ENCODE results near the gene C5orf15. TPM values are rescaled to one million over a fixed set of nuclear protein-coding genes. Genes with fewer than 3 reads are reported as not detected.
"Not testable (repeated sequence)": the region's sequence is repeated elsewhere in the genome, so short reads cannot be mapped to it uniquely, and the experiment has no call there.

The C5orf15 gene
- total RNA-seq, 1 experiment from 2014 or later = 256 TPM

- DNase-seq (ENCODE audit: low read depth) = no peak
Measured at GRCh38 chr5:133938039-133938821, 30.2 kb downstream of the C5orf15 start.

GRCh38 chr5:133937628-133938027 lies 30.8 kb downstream of the C5orf15 start:
- not testable (repeated sequence) for DNase-seq (ENCODE audit: low read depth)

- no peak for DNase-seq (ENCODE audit: low read depth)
Measured at GRCh38 chr5:133936651-133937015, 31.8 kb downstream of the C5orf15 start.

- not testable (repeated sequence) for DNase-seq (ENCODE audit: low read depth)
Measured at GRCh38 chr5:133935991-133936650, 32.3 kb downstream of the C5orf15 start.

- DNase-seq (ENCODE audit: low read depth) = no peak
Measured at GRCh38 chr5:133935667-133935940, 32.8 kb downstream of the C5orf15 start.

- no peak for DNase-seq (ENCODE audit: low read depth)
Measured at GRCh38 chr5:133934822-133935666, 33.4 kb downstream of the C5orf15 start.

GRCh38 chr5:133934311-133934710 lies 34.1 kb downstream of the C5orf15 start:
- DNase-seq (ENCODE audit: low read depth) = no peak

GRCh38 chr5:133933670-133934295 lies 34.6 kb downstream of the C5orf15 start:
- DNase-seq (ENCODE audit: low read depth) = no peak

- DNase-seq (ENCODE audit: low read depth) = no peak
Measured at GRCh38 chr5:133933169-133933509, 35.3 kb downstream of the C5orf15 start.

- no peak for DNase-seq (ENCODE audit: low read depth)
Measured at GRCh38 chr5:133932441-133933168, 35.8 kb downstream of the C5orf15 start.

GRCh38 chr5:133931546-133931945 lies 36.9 kb downstream of the C5orf15 start:
- DNase-seq (ENCODE audit: low read depth) = no peak

- no peak for DNase-seq (ENCODE audit: low read depth)
Measured at GRCh38 chr5:133930813-133931090, 37.7 kb downstream of the C5orf15 start.

- peak; percentile 53 for DNase-seq (ENCODE audit: low read depth)
Measured at GRCh38 chr5:133930061-133930812, 38.2 kb downstream of the C5orf15 start.

- no peak for DNase-seq (ENCODE audit: low read depth)
Measured at GRCh38 chr5:133928587-133929393, 39.6 kb downstream of the C5orf15 start.

- no peak for DNase-seq (ENCODE audit: low read depth)
Measured at GRCh38 chr5:133927300-133928180, 40.9 kb downstream of the C5orf15 start.

- no peak for DNase-seq (ENCODE audit: low read depth)
Measured at GRCh38 chr5:133926489-133927299, 41.7 kb downstream of the C5orf15 start.

- peak; percentile 55 for DNase-seq (ENCODE audit: low read depth)
Measured at GRCh38 chr5:133925866-133926488, 42.4 kb downstream of the C5orf15 start.

GRCh38 chr5:133925269-133925668 lies 43.2 kb downstream of the C5orf15 start:
- no peak for DNase-seq (ENCODE audit: low read depth)

All from RPMI7951 (cell line).